ENCODE results near the gene C3AR1.

GRCh38 chr12:8048906-8049305 lies 17.3 kb downstream of the C3AR1 start:
- TF ChIP-seq POLR2AphosphoS5 (IDR thresholded peaks at IDR 0.05) (no peak), CTCF (IDR thresholded peaks at IDR 0.05) (no peak), EP300 (IDR thresholded peaks at IDR 0.05) (no peak)
